K562 (cell line): Measurements from ENCODE around the gene YBX1. TPM values are rescaled to one million over a fixed set of nuclear protein-coding genes. Genes with fewer than 3 reads are reported as not detected.

Experiments used
- KDM5B ChIP-seq: fragments of 200-600 bp; sonication (generic); IDR thresholded peaks from 2 replicates; pipeline ENCODE4 v1.6.1; 2012; ENCODE audit warnings: low read depth, mild to moderate bottlenecking, moderate library complexity, low read length, control low read depth, inconsistent platforms; ENCODE audit not compliant: insufficient replicate concordance
- MCM7 ChIP-seq, 2 experiments: fragments of 450-650 bp; IDR thresholded peaks; 2 replicates each; pipeline ENCODE4 v1.6.1; 2016 to 2018
- PRDM10 ChIP-seq: fragments of 450-650 bp; IDR thresholded peaks from 2 replicates; pipeline ENCODE4 v1.6.1; 2018; ENCODE audit not compliant: partially characterized antibody
- SMAD1 ChIP-seq: fragments of 150-350 bp; IDR thresholded peaks from 2 replicates; pipeline ENCODE4 v1.6.1; 2014; ENCODE audit warnings: low read length, low read depth; ENCODE audit not compliant: partially characterized antibody
- SMARCA5 ChIP-seq: fragments of 450-650 bp; IDR thresholded peaks from 2 replicates; pipeline ENCODE4 v1.6.1; 2016
- TOE1 ChIP-seq, 2 experiments: fragments of 450-650 bp in 1 of 2; sonication (generic) in 1 of 2; formaldehyde crosslinking in 1 of 2; IDR thresholded peaks; 2 replicates each; pipeline versions ENCODE4 v1.7.1 to v1.8.0; 2016 to 2022; ENCODE audit warnings: borderline replicate concordance in 2 of 2, mild to moderate bottlenecking in 2 of 2, antibody characterized with exemption in 1 of 2, inconsistent platforms in 1 of 2, low read depth in 1 of 2, missing genetic modification reagents in 1 of 2, moderate library complexity in 1 of 2
- ZBTB40 ChIP-seq, 2 experiments: fragments of 450-650 bp in 1 of 2; sonication (generic) in 1 of 2; formaldehyde crosslinking in 1 of 2; IDR thresholded peaks; 2 replicates each; pipeline versions ENCODE4 v1.7.1 to v1.9.0; 2016 to 2022; ENCODE audit warnings: inconsistent platforms in 1 of 2, mild to moderate bottlenecking in 1 of 2, missing genetic modification reagents in 1 of 2
- ZFP91 ChIP-seq: sonication (generic); formaldehyde crosslinking; IDR thresholded peaks from 2 replicates; pipeline ENCODE4 v1.8.0; 2022; ENCODE audit warnings: mild to moderate bottlenecking, missing genetic modification reagents
- ZKSCAN3 ChIP-seq: fragments of 250-450 bp; sonication (Bioruptor Pico); IDR thresholded peaks from 2 replicates; pipeline ENCODE4 v1.4.0; 2020
- ZNF146 ChIP-seq: IDR thresholded peaks from one replicate; pipeline ENCODE4 v1.6.1; 2018; ENCODE audit warnings: missing compliant biosample characterization; ENCODE audit not compliant: unreplicated experiment
- ZNF408 ChIP-seq: fragments of 250-450 bp; sonication (Bioruptor Pico); IDR thresholded peaks from 2 replicates; pipeline ENCODE4 v1.4.0; 2020; ENCODE audit warnings: low read depth, mild to moderate bottlenecking, moderate library complexity
- polyA plus RNA-seq, 8 experiments: library from polyadenylated mRNA; depleted of rRNA in 4 of 8; stranded (reverse) in 5 of 8; unstranded in 3 of 8; fragments of >200 nt; fragmentation: Nextera tagmentation in 2 of 8; fragmentation: Illumina TruSeq in 1 of 8; extraction: Ambion mirVana in 2 of 8; extraction: Trizol in 1 of 8; gene quantifications; 2 replicates each; pipeline versions ENCODE4 v1.2.1 to v1.2.3, GENCODE V29; 2011 to 2014; ENCODE audit warnings: inconsistent platforms in 1 of 8, missing spikeins in 1 of 8
- total RNA-seq, 7 experiments: library from RNA; depleted of rRNA in 6 of 7; stranded (reverse); fragments of >200 nt in 6 of 7; fragmentation: Illumina TruSeq in 2 of 7; extraction: Trizol in 2 of 7; gene quantifications; 2 replicates each; pipeline versions ENCODE4 v1.2.1 to v1.2.3, GENCODE V29; 2011 to 2021; ENCODE audit warnings: low replicate concordance in 1 of 7

Gene YBX1
- total and polyA plus RNA-seq, 9 of the 15 experiments (the other 6 are each of a cell fraction or from before 2014, with no cell fraction given) = 363 to 1,955 (median 1,216) TPM

- no peak for TF ChIP-seq ZNF408 (CRISPR knock-in tag)
- no peak for TF ChIP-seq SMARCA5
- TF ChIP-seq MCM7 (IDR thresholded peaks at IDR 0.05) = no peak
- no peak for TF ChIP-seq ZNF146
- peak; percentile 92 for TF ChIP-seq ZBTB40 (IDR thresholded peaks at IDR 0.05)
- TF ChIP-seq ZBTB40 (CRISPR knock-in tag; IDR thresholded peaks at IDR 0.05) = no peak
- peak; percentile 89 for TF ChIP-seq KDM5B
- no peak for TF ChIP-seq SMAD1
- TF ChIP-seq PRDM10 = peak; percentile 6
- no peak for TF ChIP-seq ZFP91 (CRISPR knock-in tag)
- peak; percentile 52; the same call in 1 of the 2 replicates for TF ChIP-seq TOE1 (IDR thresholded peaks at IDR 0.05; ENCODE audit: borderline replicate concordance)
- TF ChIP-seq TOE1 (CRISPR knock-in tag; IDR thresholded peaks at IDR 0.05; ENCODE audit: borderline replicate concordance, low read depth) = no peak
- no peak for TF ChIP-seq ZKSCAN3
These were observed at the start of gene YBX1 (continued) for GRCh38 chr1:42681741-42682483.
